ENCODE results near the gene REM2.

Gene REM2

DNA sequence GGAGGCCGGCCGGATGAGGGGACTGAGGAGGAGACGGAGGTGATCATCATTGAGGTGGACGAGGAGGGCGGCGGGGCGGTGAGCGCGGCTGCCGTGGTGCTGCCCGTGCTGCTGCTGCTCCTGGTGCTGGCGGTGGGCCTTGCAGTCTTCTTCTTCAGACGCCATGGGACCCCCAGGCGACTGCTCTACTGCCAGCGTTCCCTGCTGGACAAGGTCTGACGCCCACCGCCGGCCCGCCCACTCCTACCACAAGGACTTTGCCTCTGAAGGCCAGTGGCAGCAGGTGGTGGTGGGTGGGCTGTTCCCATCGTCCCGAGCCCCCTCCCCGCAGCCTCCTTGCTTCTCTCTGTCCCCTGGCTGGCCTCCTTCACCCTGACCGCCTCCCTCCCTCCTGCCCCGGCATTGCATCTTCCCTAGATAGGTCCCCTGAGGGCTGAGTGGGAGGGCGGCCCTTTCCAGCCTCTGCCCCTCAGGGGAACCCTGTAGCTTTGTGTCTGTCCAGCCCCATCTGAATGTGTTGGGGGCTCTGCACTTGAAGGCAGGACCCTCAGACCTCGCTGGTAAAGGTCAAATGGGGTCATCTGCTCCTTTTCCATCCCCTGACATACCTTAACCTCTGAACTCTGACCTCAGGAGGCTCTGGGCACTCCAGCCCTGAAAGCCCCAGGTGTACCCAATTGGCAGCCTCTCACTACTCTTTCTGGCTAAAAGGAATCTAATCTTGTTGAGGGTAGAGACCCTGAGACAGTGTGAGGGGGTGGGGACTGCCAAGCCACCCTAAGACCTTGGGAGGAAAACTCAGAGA lies 37.0 kb upstream of the REM2 start:
- Histone ChIP-seq H3K4me1 (ENCODE audit: control insufficient read depth, insufficient read depth, low read depth, low read length) (peaks cover 50% of the 10 kb centered on the region), H3K4me2 (ENCODE audit: low read length, poor library complexity, severe bottlenecking) (no peak overlapping the region), H2BK12ac (ENCODE audit: low read length in 2 of 2) (peak overlapping the region in 1 of 2 experiments; percentile 24), H3K4me3 (ENCODE audit: insufficient read depth in 1 of 2, low read depth in 1 of 2, low read length in 2 of 2) (peak overlapping the region in 1 of 2 experiments; percentile 21), H4K8ac (ENCODE audit: low read length) (no peak overlapping the region), H2AFZ (ENCODE audit: low read depth, low read length) (no peak overlapping the region), H2BK120ac (ENCODE audit: low read depth, low read length) (no peak overlapping the region), H3K18ac (ENCODE audit: low read depth in 1 of 2, low read length in 2 of 2) (no peak overlapping the region), H4K91ac (ENCODE audit: low read length) (no peak overlapping the region), H3K36me3 (ENCODE audit: control insufficient read depth in 1 of 2, insufficient read depth in 2 of 2, low read depth in 1 of 2, low read length in 2 of 2) (peaks cover 64 to 70% of the 10 kb centered on the region in 2 experiments), H3K23ac (ENCODE audit: low read length in 2 of 2) (no peak overlapping the region), H3K79me1 (replicated peaks; ENCODE audit: low read length, poor library complexity, severe bottlenecking) (peaks cover 28% of the 10 kb centered on the region), H3K9ac (ENCODE audit: low read length) (peak overlapping the region; percentile 100), H3K9me3 (ENCODE audit: control insufficient read depth, low read length) (no peaks in the 10 kb centered on the region), H3K14ac (ENCODE audit: low read length in 2 of 2) (peak overlapping the region in 1 of 2 experiments; percentile 44), H2BK5ac (ENCODE audit: low read depth, low read length, poor library complexity, severe bottlenecking) (no peak overlapping the region), H3K4ac (ENCODE audit: low read depth in 1 of 2, low read length in 2 of 2) (no peak overlapping the region), H2AK5ac (ENCODE audit: low read length, severe bottlenecking) (no peak overlapping the region), H3K27ac (ENCODE audit: low read length, poor library complexity, severe bottlenecking) (no peak overlapping the region), H3K27me3 (ENCODE audit: control insufficient read depth in 1 of 2, insufficient read depth in 1 of 2, low read length in 2 of 2) (no peaks in the 10 kb centered on the region), H2BK15ac (ENCODE audit: low read depth, poor library complexity, severe bottlenecking) (peak overlapping the region; percentile 12)
- DNase-seq, result no peak
- WGBS, result 95% methylated on average over 22 of the region's 26 CpGs

DNA sequence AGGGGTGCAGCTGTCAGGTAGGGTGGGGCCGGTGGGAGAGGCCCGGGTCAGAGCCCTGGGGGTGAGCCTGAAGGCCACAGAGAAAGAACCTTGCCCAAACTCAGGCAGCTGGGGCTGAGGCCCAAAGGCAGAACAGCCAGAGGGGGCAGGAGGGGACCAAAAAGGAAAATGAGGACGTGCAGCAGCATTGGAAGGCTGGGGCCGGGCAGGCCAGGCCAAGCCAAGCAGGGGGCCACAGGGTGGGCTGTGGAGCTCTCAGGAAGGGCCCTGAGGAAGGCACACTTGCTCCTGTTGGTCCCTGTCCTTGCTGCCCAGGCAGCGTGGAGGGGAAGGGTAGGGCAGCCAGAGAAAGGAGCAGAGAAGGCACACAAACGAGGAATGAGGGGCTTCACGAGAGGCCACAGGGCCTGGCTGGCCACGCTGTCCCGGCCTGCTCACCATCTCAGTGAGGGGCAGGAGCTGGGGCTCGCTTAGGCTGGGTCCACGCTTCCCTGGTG lies 36.2 kb upstream of the REM2 start:
- no peak overlapping the region for H2BK120ac ChIP-seq (ENCODE audit: low read depth, low read length)
- H3K14ac ChIP-seq (ENCODE audit: low read length in 2 of 2), result peak overlapping the region in 1 of 2 experiments; percentile 80
- H3K18ac ChIP-seq (ENCODE audit: low read depth in 1 of 2, low read length in 2 of 2), result peak overlapping the region in 1 of 2 experiments; percentile 66
- H2AK5ac ChIP-seq (ENCODE audit: low read length, severe bottlenecking), result peak overlapping the region; percentile 58
- no peaks in the 10 kb centered on the region for H3K9me3 ChIP-seq (ENCODE audit: control insufficient read depth, low read length)
- peak overlapping the region; percentile 29 for H4K8ac ChIP-seq (ENCODE audit: low read length)
- no peak overlapping the region for H3K4me2 ChIP-seq (ENCODE audit: low read length, poor library complexity, severe bottlenecking)
- H3K9ac ChIP-seq (ENCODE audit: low read length), result peak overlapping the region; percentile 100
- peak overlapping the region in 1 of 2 experiments; percentile 21 for H3K4me3 ChIP-seq (ENCODE audit: insufficient read depth in 1 of 2, low read depth in 1 of 2, low read length in 2 of 2)
- H3K79me1 ChIP-seq (replicated peaks; ENCODE audit: low read length, poor library complexity, severe bottlenecking), result peaks cover 28% of the 10 kb centered on the region
- peaks cover 56 to 62% of the 10 kb centered on the region in 2 experiments for H3K36me3 ChIP-seq (ENCODE audit: control insufficient read depth in 1 of 2, insufficient read depth in 2 of 2, low read depth in 1 of 2, low read length in 2 of 2)
- peak overlapping the region in 1 of 2 experiments; percentile 4 for H3K4ac ChIP-seq (ENCODE audit: low read depth in 1 of 2, low read length in 2 of 2)
- H3K27me3 ChIP-seq (ENCODE audit: control insufficient read depth in 1 of 2, insufficient read depth in 1 of 2, low read length in 2 of 2), result no peaks in the 10 kb centered on the region
- peaks cover 52% of the 10 kb centered on the region for H3K4me1 ChIP-seq (ENCODE audit: control insufficient read depth, insufficient read depth, low read depth, low read length)
- H3K23ac ChIP-seq (ENCODE audit: low read length in 2 of 2), result peak overlapping the region in 1 of 2 experiments; percentile 97
- H4K91ac ChIP-seq (ENCODE audit: low read length), result peak overlapping the region; percentile 80
- peak overlapping the region; percentile 21 for H3K27ac ChIP-seq (ENCODE audit: low read length, poor library complexity, severe bottlenecking)
- DNase-seq, result no peak
- H2BK15ac ChIP-seq (ENCODE audit: low read depth, poor library complexity, severe bottlenecking), result peak overlapping the region; percentile 44
- 90% methylated on average over 11 of the region's 11 CpGs for WGBS
- no peak overlapping the region for H2BK5ac ChIP-seq (ENCODE audit: low read depth, low read length, poor library complexity, severe bottlenecking)
- peak overlapping the region; percentile 17 to 38 for H2BK12ac ChIP-seq (ENCODE audit: low read length in 2 of 2)
- H2AFZ ChIP-seq (ENCODE audit: low read depth, low read length), result no peak overlapping the region

- Histone ChIP-seq H3K9ac (ENCODE audit: low read length) (peak overlapping the region; percentile 90), H3K36me3 (ENCODE audit: control insufficient read depth in 1 of 2, insufficient read depth in 2 of 2, low read depth in 1 of 2, low read length in 2 of 2) (peaks cover 46 to 52% of the 10 kb centered on the region in 2 experiments), H4K8ac (ENCODE audit: low read length) (peak overlapping the region; percentile 2), H2BK12ac (ENCODE audit: low read length in 2 of 2) (peak overlapping the region in 1 of 2 experiments; percentile 9), H3K27me3 (ENCODE audit: control insufficient read depth in 1 of 2, insufficient read depth in 1 of 2, low read length in 2 of 2) (no peaks in the 10 kb centered on the region), H3K27ac (ENCODE audit: low read length, poor library complexity, severe bottlenecking) (peak overlapping the region; percentile 78), H3K4me1 (ENCODE audit: control insufficient read depth, insufficient read depth, low read depth, low read length) (peaks cover 50% of the 10 kb centered on the region), H2BK120ac (ENCODE audit: low read depth, low read length) (no peak overlapping the region), H3K18ac (ENCODE audit: low read depth in 1 of 2, low read length in 2 of 2) (peak overlapping the region; percentile 16 to 80), H3K4ac (ENCODE audit: low read depth in 1 of 2, low read length in 2 of 2) (peak overlapping the region; percentile 1 to 3), H3K14ac (ENCODE audit: low read length in 2 of 2) (no peak overlapping the region), H3K23ac (ENCODE audit: low read length in 2 of 2) (no peak overlapping the region), H2AK5ac (ENCODE audit: low read length, severe bottlenecking) (peak overlapping the region; percentile 5), H2BK5ac (ENCODE audit: low read depth, low read length, poor library complexity, severe bottlenecking) (no peak overlapping the region), H2BK15ac (ENCODE audit: low read depth, poor library complexity, severe bottlenecking) (no peak overlapping the region), H3K4me2 (ENCODE audit: low read length, poor library complexity, severe bottlenecking) (no peak overlapping the region), H3K9me3 (ENCODE audit: control insufficient read depth, low read length) (no peaks in the 10 kb centered on the region), H2AFZ (ENCODE audit: low read depth, low read length) (no peak overlapping the region), H4K91ac (ENCODE audit: low read length) (no peak overlapping the region), H3K79me1 (replicated peaks; ENCODE audit: low read length, poor library complexity, severe bottlenecking) (peaks cover 21% of the 10 kb centered on the region), H3K4me3 (ENCODE audit: insufficient read depth in 1 of 2, low read depth in 1 of 2, low read length in 2 of 2) (peak overlapping the region in 1 of 2 experiments; percentile 55)
- peak; percentile 83 for DNase-seq
- 60% methylated on average over 10 of the region's 14 CpGs for WGBS
Observed at GRCh38 chr14:22847661-22848341, 35.2 kb upstream of the REM2 start.
